Hindlimb muscle (tissue), 1 donor: ENCODE measurements around the gene ZNF79. TPM values are rescaled to one million over a fixed set of nuclear protein-coding genes. Genes with fewer than 3 reads are reported as not detected.

Experiments used
- DNase-seq: peaks from one replicate; pipeline ENCODE4 v3.0.0-alpha.2; 2013
- polyA plus RNA-seq: library from polyadenylated mRNA; unstranded; fragments of 120-200 nt; gene quantifications from one replicate; pipeline ENCODE4 v1.2.1, GENCODE V29; 2013; ENCODE audit not compliant: insufficient read length

Gene ZNF79
- polyA plus RNA-seq, 1 donor, result 4.8 TPM

- no peak for DNase-seq
These were observed 25.3 kb upstream of the ZNF79 start for GRCh38 chr9:127398715-127399400.

- DNase-seq, result no peak
These were observed 24.4 kb upstream of the ZNF79 start for GRCh38 chr9:127399736-127400269.

- DNase-seq, result no peak
These were observed 21.6 kb upstream of the ZNF79 start for GRCh38 chr9:127402401-127403090.

DNA sequence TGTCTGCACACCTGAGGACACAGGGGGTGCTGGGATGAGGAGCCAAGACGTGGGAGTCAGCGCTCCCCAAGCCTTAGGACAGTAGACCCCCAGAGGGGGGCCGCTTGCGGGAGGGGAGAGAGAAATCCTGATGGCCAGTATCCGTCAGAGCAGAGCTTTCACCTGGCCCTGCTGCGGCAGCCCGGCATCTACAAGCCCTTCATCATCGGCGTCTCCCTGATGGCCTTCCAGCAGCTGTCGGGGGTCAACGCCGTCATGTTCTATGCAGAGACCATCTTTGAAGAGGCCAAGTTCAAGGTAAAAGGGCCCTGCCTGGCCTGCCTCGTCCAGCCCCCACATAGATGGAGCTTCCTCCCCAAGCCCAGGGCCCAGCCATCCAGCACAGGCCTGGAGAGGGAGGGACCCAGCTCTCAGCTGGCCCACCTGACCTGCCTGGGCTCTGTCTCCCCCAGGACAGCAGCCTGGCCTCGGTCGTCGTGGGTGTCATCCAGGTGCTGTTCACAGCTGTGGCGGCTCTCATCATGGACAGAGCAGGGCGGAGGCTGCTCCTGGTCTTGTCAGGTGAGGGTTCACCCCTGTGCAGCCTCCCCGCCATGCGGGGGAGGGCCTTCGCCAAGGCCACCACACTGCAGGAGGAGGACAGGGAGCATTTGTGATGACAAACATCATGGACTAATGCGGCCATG, 20.5 kb upstream of the ZNF79 start:
- DNase-seq, result no peak

GRCh38 chr9:127404631-127405030, 19.6 kb upstream of the ZNF79 start:
- no peak for DNase-seq

GRCh38 chr9:127405344-127406125, 18.6 kb upstream of the ZNF79 start:
- DNase-seq, result no peak

GRCh38 chr9:127406799-127407491, 17.2 kb upstream of the ZNF79 start:
- DNase-seq, result no peak

DNA sequence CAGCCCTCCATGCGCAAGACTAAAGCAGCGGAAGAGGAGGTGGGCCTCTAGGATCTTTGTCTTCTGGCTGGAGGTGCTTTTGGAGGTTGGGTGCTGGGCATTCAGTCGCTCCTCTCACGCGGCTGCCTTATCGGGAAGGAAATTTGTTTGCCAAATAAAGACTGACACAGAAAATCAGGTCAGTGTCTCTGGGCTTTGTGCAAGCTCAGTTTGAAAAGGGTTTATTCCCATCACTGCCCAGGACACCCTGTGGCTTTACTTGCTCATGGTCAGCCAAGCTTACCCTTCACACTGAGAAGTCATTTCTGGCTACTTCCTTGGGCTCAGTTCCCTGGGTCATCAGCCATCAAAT, 16.7 kb upstream of the ZNF79 start:
- DNase-seq, result no peak

DNA sequence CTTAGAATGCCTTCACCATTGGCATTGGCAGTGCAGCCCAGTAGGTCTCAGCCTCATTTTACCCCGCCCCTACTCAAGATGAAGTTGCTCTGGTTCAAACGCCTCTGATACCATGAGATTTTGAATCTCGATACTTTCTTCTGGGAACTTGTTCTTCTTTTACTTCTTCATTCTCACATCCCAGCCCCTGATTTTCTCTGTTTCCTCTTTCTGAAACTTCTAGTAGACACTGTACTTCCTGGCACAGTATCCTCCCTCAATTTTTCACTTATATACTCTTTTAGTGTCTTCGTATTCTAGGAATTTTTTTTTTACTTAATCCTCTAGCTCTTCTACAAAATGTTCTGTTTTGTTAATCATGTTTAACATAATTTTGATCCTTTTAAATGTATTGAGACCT, 13.1 kb upstream of the ZNF79 start:
- DNase-seq, result no peak

- DNase-seq, result no peak
These were observed 9.0 kb upstream of the ZNF79 start for GRCh38 chr9:127415141-127415540.

GRCh38 chr9:127415657-127416056, 8.5 kb upstream of the ZNF79 start:
- no peak for DNase-seq

DNA sequence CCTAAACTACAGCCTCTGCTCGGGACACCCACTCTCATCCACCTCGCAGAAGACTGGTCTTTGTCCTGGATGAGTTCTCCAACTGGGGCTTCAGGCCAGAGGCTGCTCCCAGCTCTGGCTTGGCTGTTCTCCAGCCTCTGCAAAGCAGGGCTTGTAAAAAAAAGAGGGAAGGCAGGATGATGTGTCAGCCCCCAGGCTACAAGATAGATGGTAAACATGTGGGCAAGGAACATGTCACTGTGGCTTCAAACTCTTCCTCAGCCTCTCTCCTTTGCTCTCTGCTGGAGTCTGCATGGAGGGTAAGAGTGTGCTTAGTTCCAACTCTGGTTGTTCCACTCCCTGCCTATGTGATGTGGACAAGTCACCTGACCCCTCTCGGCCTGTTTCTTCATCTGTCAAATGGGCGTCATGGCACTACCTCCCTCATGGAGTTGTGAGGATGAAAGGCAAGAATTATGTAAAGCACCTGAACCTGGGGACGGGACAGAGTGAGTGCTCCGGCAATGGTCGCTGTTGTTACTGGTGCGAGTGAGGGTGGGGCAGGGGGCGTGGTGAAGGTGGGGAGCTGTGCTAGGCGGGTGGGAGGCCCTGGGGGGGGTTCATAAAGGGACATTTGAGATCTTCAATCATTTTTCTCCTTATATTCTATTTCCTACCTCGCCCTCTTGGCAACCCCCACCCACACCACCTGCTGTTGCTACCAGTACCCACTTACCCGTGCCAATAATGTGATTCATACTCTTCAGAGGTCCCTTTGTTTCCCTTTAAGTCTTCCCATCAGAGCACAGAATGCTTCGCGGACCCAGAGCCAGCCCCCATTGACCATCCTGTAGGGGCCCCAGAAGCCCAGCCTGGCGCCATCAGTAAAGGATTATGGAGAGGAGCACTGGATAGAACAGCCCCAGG, 6.8 kb upstream of the ZNF79 start:
- DNase-seq, result no peak

DNA sequence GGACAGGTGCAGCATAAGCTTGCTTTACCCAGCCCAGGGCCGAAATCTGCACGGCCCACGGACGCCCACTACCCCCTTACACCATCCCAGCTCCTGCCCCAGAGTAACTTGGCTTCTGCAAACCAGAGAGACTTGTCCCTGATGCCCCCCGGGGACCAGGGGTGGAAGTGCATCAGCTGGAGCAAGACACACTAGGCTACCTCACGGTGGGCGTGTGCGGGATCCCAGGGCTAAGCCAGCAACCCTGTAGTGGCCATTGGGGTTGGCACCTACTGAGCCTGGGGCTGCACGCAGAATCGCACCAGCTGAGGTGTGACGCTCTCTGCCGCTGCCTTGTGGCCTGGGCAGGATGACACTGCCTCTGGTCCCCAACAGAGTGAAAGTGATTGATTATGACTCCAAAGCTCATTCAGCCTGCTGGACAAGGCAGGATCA, 6.1 kb upstream of the ZNF79 start:
- no peak for DNase-seq

DNA sequence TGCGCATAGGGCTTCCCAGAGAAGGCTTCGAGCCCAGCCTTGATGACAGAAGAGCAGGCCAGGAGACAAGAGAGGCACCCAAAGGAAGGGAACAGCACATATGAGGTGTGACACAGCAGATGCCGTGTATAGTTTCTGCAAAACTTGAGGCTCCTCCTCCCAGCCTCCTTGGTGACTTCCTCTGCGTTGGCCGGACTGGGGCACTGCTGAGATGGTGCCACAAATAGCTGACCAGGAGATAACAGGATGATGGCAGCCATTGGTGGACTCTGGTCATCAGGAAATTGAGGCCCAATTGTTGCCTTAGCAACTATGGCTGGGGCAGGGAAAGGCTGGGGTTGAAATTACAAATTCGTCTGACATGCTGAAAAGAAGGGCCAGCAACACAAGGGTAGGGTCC, 4.8 kb upstream of the ZNF79 start:
- no peak for DNase-seq

- DNase-seq, result no peak
These were observed 3.1 kb upstream of the ZNF79 start for GRCh38 chr9:127421057-127421456.

DNA sequence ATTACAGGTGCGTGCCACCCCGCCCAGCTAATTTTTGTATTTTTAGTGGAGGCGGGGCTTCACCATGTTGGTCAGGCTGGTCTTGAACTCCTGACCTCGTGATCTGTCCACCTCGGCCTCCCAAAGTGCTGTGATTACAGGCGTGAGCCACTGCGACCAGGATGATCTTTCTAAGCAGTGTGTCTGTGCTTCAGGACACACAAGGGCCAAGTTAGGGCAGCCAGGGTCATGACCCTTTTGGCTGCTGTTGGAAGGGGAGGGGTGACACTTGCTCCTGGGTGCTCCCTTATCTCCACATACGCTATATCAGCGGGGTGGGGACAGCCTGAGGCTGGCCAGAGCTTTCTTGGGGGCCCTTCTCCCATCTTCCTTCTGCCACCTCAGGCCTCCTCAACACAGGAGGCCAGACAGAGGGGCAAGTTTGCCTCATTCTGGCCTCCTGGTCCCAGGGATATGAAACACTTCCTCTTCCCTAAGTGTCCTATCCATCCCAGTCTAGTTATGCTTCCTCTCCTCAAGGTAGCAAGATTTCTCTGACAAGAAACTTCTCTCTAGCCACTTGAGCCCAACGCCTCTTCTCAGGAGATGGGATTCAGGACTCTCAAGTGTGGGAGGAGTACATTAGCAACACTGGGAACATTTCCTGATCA, 1.9 kb upstream of the ZNF79 start:
- no peak for DNase-seq

GRCh38 chr9:127422787-127423186, 1.4 kb upstream of the ZNF79 start:
- no peak for DNase-seq

GRCh38 chr9:127423476-127423933, 677 bp upstream of the ZNF79 start:
- DNase-seq, result no peak

- DNase-seq, result no peak
These were observed 456 bp downstream of the ZNF79 start for GRCh38 chr9:127424676-127424999.

DNA sequence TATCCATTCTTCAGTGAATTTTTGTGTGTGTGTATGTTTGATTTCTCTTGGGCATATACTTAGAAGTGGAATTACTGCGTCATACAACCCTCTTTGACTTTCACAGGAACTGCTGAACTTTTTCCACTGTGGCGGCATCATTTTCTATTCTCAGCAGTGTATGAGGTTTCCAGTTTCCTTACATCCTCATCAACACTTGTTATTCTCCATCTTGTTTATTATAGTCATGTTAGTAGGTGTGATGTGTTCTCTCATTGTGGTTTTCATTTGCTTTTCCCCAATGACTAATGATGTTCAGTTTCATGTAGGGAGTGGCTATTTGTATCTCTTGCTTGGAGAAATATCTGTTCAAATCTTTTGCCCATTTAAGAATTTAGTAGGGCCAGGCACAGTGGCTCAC, 2.6 kb downstream of the ZNF79 start:
- no peak for DNase-seq

DNA sequence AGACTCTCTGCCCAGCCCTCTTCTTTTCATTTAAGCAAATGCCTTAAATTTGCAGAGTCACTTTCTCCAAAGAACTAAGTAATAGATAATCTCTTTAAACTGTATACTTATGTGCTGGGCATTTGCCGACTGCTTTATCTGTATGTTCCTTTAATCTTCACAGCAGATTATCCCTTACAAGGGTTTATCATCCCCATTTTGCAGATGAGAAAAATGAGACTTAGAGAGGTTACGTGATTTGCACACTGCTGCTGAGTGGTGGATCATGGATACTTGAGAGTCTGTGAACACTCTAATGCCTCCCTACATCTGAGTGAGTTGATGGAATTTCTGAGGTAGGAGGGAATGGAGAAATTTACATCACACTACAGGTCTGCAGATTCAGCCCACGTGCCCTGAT, 4.2 kb downstream of the ZNF79 start:
- DNase-seq, result no peak
